DOHH2 (cell line): Measurements from ENCODE around the gene RNASET2.

Experiments
- CTCF ChIP-seq: fragments of 200-600 bp; sonication (generic); IDR thresholded peaks from one replicate; pipeline ENCODE4 v1.5.1; 2014; ENCODE audit warnings: antibody characterized with exemption, mild to moderate bottlenecking, low read depth, low read length; ENCODE audit not compliant: poor library complexity, severe bottlenecking
- EZH2phosphoT487 ChIP-seq: fragments of 200-600 bp; sonication (generic); IDR thresholded peaks from 2 replicates; pipeline ENCODE4 v1.6.1; 2017; ENCODE audit warnings: borderline replicate concordance, mild to moderate bottlenecking, antibody characterized with exemption, low read length, moderate library complexity, mixed read lengths

- TF ChIP-seq CTCF (no peak), EZH2phosphoT487 (no peak)
Measured at GRCh38 chr6:166922937-166923336, 33.4 kb downstream of the RNASET2 start.
